ENCODE measurements around the gene NKTR.

DNA sequence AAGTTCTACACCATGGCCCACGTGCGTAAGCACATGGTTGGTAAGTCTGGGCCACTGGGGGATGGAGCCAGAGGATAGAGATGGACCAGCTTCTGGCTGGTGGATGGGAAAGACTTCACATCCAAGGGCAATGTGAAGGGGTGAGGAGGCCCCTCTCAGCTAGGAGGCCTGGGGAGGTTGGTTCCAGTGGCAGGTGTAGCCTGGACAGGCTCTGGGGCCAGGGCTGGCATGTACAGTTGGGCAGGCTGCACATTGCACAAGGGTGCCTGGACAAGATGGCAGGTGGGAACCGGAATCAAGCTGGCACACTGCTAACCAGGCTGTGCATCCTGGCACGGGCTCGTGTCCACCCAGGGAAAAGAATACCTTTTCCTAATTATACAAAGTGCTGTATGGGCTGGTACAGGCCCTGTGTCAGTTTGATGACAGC lies 61.1 kb downstream of the NKTR start:
- TF ChIP-seq, protein P1, sequence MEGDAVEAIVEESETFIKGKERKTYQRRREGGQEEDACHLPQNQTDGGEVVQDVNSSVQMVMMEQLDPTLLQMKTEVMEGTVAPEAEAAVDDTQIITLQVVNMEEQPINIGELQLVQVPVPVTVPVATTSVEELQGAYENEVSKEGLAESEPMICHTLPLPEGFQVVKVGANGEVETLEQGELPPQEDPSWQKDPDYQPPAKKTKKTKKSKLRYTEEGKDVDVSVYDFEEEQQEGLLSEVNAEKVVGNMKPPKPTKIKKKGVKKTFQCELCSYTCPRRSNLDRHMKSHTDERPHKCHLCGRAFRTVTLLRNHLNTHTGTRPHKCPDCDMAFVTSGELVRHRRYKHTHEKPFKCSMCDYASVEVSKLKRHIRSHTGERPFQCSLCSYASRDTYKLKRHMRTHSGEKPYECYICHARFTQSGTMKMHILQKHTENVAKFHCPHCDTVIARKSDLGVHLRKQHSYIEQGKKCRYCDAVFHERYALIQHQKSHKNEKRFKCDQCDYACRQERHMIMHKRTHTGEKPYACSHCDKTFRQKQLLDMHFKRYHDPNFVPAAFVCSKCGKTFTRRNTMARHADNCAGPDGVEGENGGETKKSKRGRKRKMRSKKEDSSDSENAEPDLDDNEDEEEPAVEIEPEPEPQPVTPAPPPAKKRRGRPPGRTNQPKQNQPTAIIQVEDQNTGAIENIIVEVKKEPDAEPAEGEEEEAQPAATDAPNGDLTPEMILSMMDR (IDR thresholded peaks at IDR 0.05; ENCODE audit: insufficient read depth, low read depth, low read length): no peak
- TF ChIP-seq EZH2 (IDR thresholded peaks at IDR 0.05; ENCODE audit: insufficient read depth, low read length): no peak
